Stomach (tissue), 4 donors: Measurements from ENCODE around the gene TIMM29.

Source experiments
- EP300 ChIP-seq: sonication (generic); formaldehyde crosslinking; IDR thresholded peaks from one replicate; pipeline ENCODE4 v1.6.1; 2017; ENCODE audit warnings: antibody characterized with exemption
- POLR2A ChIP-seq, 4 donors: fragments of 450-650 bp; IDR thresholded peaks; one replicate each; pipeline ENCODE4 v1.6.1; 2016; ENCODE audit warnings: antibody characterized with exemption in 4 of 4, control low read depth in 2 of 4, mild to moderate bottlenecking in 1 of 4, moderate library complexity in 1 of 4
- POLR2AphosphoS5 ChIP-seq, 3 donors: sonication (generic); formaldehyde crosslinking; IDR thresholded peaks; one replicate each; pipeline ENCODE4 v1.6.1; 2016; ENCODE audit warnings: antibody characterized with exemption in 3 of 3
- TF ChIP-seq, protein P1 (sequence below), 7 experiments: fragments of 450-650 bp in 4 of 7; fragments of 200-600 bp in 3 of 7; sonication (generic) in 3 of 7; IDR thresholded peaks; one replicate each; pipeline ENCODE4 v1.5.1; 2016 to 2019; ENCODE audit warnings: antibody characterized with exemption in 7 of 7, control low read depth in 2 of 7, mild to moderate bottlenecking in 1 of 7

DNA sequence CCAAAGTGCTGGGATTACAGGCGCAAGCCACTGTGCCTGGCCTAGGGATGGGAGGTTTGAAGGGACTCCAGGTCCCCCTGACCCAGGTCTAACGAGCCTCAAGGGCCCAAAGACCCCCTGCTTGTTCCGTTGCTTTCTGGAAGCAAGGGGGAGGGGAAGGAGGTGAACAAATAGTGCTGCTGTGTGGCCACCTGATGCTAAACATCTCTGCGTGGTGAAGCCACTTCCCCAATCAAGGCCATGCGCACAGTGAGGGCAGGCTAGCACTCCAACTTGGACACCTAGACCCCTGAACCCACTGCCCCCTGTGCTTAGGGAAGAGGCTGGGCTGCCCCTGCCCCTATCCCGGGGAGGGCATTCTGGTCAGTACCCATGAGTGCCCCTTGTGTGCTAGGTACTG is 33.2 kb upstream of the TIMM29 start:
- TF ChIP-seq, protein P1, sequence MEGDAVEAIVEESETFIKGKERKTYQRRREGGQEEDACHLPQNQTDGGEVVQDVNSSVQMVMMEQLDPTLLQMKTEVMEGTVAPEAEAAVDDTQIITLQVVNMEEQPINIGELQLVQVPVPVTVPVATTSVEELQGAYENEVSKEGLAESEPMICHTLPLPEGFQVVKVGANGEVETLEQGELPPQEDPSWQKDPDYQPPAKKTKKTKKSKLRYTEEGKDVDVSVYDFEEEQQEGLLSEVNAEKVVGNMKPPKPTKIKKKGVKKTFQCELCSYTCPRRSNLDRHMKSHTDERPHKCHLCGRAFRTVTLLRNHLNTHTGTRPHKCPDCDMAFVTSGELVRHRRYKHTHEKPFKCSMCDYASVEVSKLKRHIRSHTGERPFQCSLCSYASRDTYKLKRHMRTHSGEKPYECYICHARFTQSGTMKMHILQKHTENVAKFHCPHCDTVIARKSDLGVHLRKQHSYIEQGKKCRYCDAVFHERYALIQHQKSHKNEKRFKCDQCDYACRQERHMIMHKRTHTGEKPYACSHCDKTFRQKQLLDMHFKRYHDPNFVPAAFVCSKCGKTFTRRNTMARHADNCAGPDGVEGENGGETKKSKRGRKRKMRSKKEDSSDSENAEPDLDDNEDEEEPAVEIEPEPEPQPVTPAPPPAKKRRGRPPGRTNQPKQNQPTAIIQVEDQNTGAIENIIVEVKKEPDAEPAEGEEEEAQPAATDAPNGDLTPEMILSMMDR (IDR thresholded peaks at IDR 0.05), result no peak
- TF ChIP-seq EP300 (no peak), POLR2AphosphoS5 (IDR thresholded peaks at IDR 0.05) (no peak), POLR2A (IDR thresholded peaks at IDR 0.05) (no peak)
